DOHH2 (cell line): ENCODE measurements around the gene DCLK2.

Source experiments
- H3F3A ChIP-seq: fragments of 200-600 bp; sonication (generic), shearing (Covaris generic); 2 replicates; pipeline ENCODE4 v1.6.0; 2016; ENCODE audit warnings: antibody characterized with exemption, mild to moderate bottlenecking; ENCODE audit not compliant: control insufficient read depth, insufficient read depth
- H3K27ac ChIP-seq: fragments of 200-600 bp; sonication (generic); 2 replicates; pipeline ENCODE4 v1.5.1; 2014; ENCODE audit warnings: low read depth, mild to moderate bottlenecking, low read length, moderate library complexity
- H3K27me3 ChIP-seq: fragments of 200-600 bp; sonication (generic); 2 replicates; pipeline ENCODE4 v1.6.1; 2014; ENCODE audit warnings: mild to moderate bottlenecking, low read length, mixed read lengths; ENCODE audit not compliant: control insufficient read depth
- H3K36me3 ChIP-seq: fragments of 200-600 bp; sonication (generic); 2 replicates; pipeline ENCODE4 v1.6.1; 2014; ENCODE audit warnings: mild to moderate bottlenecking, low read length, moderate library complexity, mixed read lengths; ENCODE audit not compliant: control insufficient read depth
- H3K4me1 ChIP-seq: fragments of 200-600 bp; sonication (generic); 2 replicates; pipeline ENCODE4 v1.6.1; 2014; ENCODE audit warnings: mild to moderate bottlenecking, low read length, mixed read lengths; ENCODE audit not compliant: control insufficient read depth
- H3K4me2 ChIP-seq: fragments of 200-600 bp; sonication (generic); 2 replicates; pipeline ENCODE4 v1.6.0; 2014; ENCODE audit warnings: mild to moderate bottlenecking, low read length, moderate library complexity
- H3K4me3 ChIP-seq: fragments of 200-600 bp; sonication (generic); 2 replicates; pipeline ENCODE4 v1.5.1; 2014; ENCODE audit warnings: mild to moderate bottlenecking, low read length, mixed read lengths
- H3K79me2 ChIP-seq: fragments of 200-600 bp; sonication (generic); 2 replicates; pipeline ENCODE4 v1.6.1; 2014; ENCODE audit warnings: mild to moderate bottlenecking, low read length, mixed read lengths; ENCODE audit not compliant: control insufficient read depth
- H3K9me2 ChIP-seq: fragments of 200-600 bp; sonication (generic); replicated peaks from 2 replicates; pipeline ENCODE4 v1.6.1; 2014; ENCODE audit warnings: mild to moderate bottlenecking, low read length, mixed read lengths; ENCODE audit not compliant: control insufficient read depth
- H3K9me3 ChIP-seq: fragments of 200-600 bp; sonication (generic); 2 replicates; pipeline ENCODE4 v1.6.1; 2014; ENCODE audit warnings: antibody characterized with exemption, low read length, mixed read lengths; ENCODE audit not compliant: control insufficient read depth, insufficient read depth
- H4K20me1 ChIP-seq: fragments of 200-600 bp; sonication (generic); 2 replicates; pipeline ENCODE4 v1.6.0; 2014; ENCODE audit warnings: low read depth, mild to moderate bottlenecking, antibody characterized with exemption, low read length, moderate library complexity; ENCODE audit not compliant: control insufficient read depth, insufficient read depth
- CTCF ChIP-seq: fragments of 200-600 bp; sonication (generic); IDR thresholded peaks from one replicate; pipeline ENCODE4 v1.5.1; 2014; ENCODE audit warnings: antibody characterized with exemption, mild to moderate bottlenecking, low read depth, low read length; ENCODE audit not compliant: poor library complexity, severe bottlenecking
- EZH2phosphoT487 ChIP-seq: fragments of 200-600 bp; sonication (generic); IDR thresholded peaks from 2 replicates; pipeline ENCODE4 v1.6.1; 2017; ENCODE audit warnings: borderline replicate concordance, mild to moderate bottlenecking, antibody characterized with exemption, low read length, moderate library complexity, mixed read lengths

DCLK2 gene

GRCh38 chr4:150237110-150237872 is 159.0 kb downstream of the DCLK2 start:
- Histone ChIP-seq H3K79me2 (no peaks in the 10 kb centered on the region), H4K20me1 (no peaks in the 10 kb centered on the region), H3K9me3 (no peaks in the 10 kb centered on the region), H3K27me3 (peaks cover 2% of the 10 kb centered on the region; the same call in 1 of the 2 replicates), H3K27ac (no peak overlapping the region), H3K4me2 (no peak overlapping the region), H3K4me3 (no peak overlapping the region), H3K36me3 (no peaks in the 10 kb centered on the region), H3K4me1 (no peaks in the 10 kb centered on the region), H3F3A (no peaks in the 10 kb centered on the region), H3K9me2 (no peaks in the 10 kb centered on the region)
- TF ChIP-seq EZH2phosphoT487 (no peak), CTCF (no peak)

- TF ChIP-seq CTCF (no peak), EZH2phosphoT487 (no peak)
- no peaks in the 10 kb centered on the region for H3K4me1 ChIP-seq
- no peak overlapping the region for H3K4me3 ChIP-seq
- H3K79me2 ChIP-seq: no peaks in the 10 kb centered on the region
- no peak overlapping the region for H3K27ac ChIP-seq
- no peaks in the 10 kb centered on the region for H3K9me3 ChIP-seq
- no peaks in the 10 kb centered on the region for H3F3A ChIP-seq
- H3K36me3 ChIP-seq: no peaks in the 10 kb centered on the region
- H3K27me3 ChIP-seq: peaks cover 2% of the 10 kb centered on the region; the same call in 1 of the 2 replicates
- H3K9me2 ChIP-seq: no peaks in the 10 kb centered on the region
- H3K4me2 ChIP-seq: no peak overlapping the region
- no peaks in the 10 kb centered on the region for H4K20me1 ChIP-seq
These were observed 160.3 kb downstream of the DCLK2 start for GRCh38 chr4:150238591-150238990.

- TF ChIP-seq CTCF (no peak), EZH2phosphoT487 (no peak)
- Histone ChIP-seq H3K9me2 (no peaks in the 10 kb centered on the region), H3K27ac (no peak overlapping the region), H3K27me3 (peaks cover 2% of the 10 kb centered on the region; the same call in 1 of the 2 replicates), H3K79me2 (no peaks in the 10 kb centered on the region), H3K36me3 (no peaks in the 10 kb centered on the region), H3K4me3 (no peak overlapping the region), H4K20me1 (no peaks in the 10 kb centered on the region), H3K4me2 (no peak overlapping the region), H3F3A (no peaks in the 10 kb centered on the region), H3K4me1 (no peaks in the 10 kb centered on the region), H3K9me3 (no peaks in the 10 kb centered on the region)
These were observed 161.8 kb downstream of the DCLK2 start for GRCh38 chr4:150240011-150240410.
